Fibroblast of lung (primary cell): ENCODE data around the gene FHIT. TPM values are rescaled to one million over a fixed set of nuclear protein-coding genes. Genes with fewer than 3 reads are reported as not detected.

ENCODE experiments used
- DNase-seq, 2 donors: peaks; one replicate each; pipeline versions ENCODE4 v3.0.0 to v3.0.0-alpha.2; 2010; ENCODE audit warnings: low read depth in 2 of 2
- H2AFZ ChIP-seq: 2 replicates; pipeline ENCODE4 v1.5.1; 2012; ENCODE audit warnings: low read length, control low read depth, inconsistent platforms
- H3K27ac ChIP-seq: 2 replicates; pipeline ENCODE4 v1.5.1; 2011; ENCODE audit warnings: low read length, control low read depth; ENCODE audit not compliant: insufficient read depth
- H3K27me3 ChIP-seq: 2 replicates; pipeline ENCODE4 v1.5.1; 2011; ENCODE audit warnings: mild to moderate bottlenecking, low read length; ENCODE audit not compliant: control insufficient read depth, insufficient read depth
- H3K36me3 ChIP-seq: 2 replicates; pipeline ENCODE4 v1.5.1; 2011; ENCODE audit warnings: low read length; ENCODE audit not compliant: control insufficient read depth, insufficient read depth
- H3K4me1 ChIP-seq: 2 replicates; pipeline ENCODE4 v1.5.1; 2011; ENCODE audit warnings: low read length; ENCODE audit not compliant: control insufficient read depth, insufficient read depth; ENCODE audit errors: extremely low read depth
- H3K4me2 ChIP-seq: 2 replicates; pipeline ENCODE4 v1.5.1; 2011; ENCODE audit warnings: low read length, control low read depth; ENCODE audit not compliant: insufficient read depth; ENCODE audit errors: extremely low read depth
- H3K4me3 ChIP-seq, 4 experiments: fragments of 200-600 bp in 1 of 4; sonication (generic) in 1 of 4; replicated peaks in 1 of 4; 2 replicates each; pipeline ENCODE4 v1.5.1; 2011 to 2016; ENCODE audit warnings: low read length in 4 of 4, low read depth in 3 of 4, mild to moderate bottlenecking in 3 of 4, control low read depth in 2 of 4, inconsistent platforms in 1 of 4, mixed read lengths in 1 of 4; ENCODE audit not compliant: insufficient read depth in 1 of 4; ENCODE audit errors: control extremely low read depth in 1 of 4
- H3K79me2 ChIP-seq: 2 replicates; pipeline ENCODE4 v1.5.1; 2012; ENCODE audit warnings: mild to moderate bottlenecking, low read length, inconsistent platforms; ENCODE audit not compliant: control insufficient read depth, insufficient read depth
- H3K9ac ChIP-seq: 2 replicates; pipeline ENCODE4 v1.5.1; 2011; ENCODE audit warnings: mild to moderate bottlenecking, low read length, control low read depth; ENCODE audit not compliant: insufficient read depth
- H3K9me3 ChIP-seq: 2 replicates; pipeline ENCODE4 v1.5.1; 2012; ENCODE audit warnings: low read depth, low read length; ENCODE audit not compliant: control insufficient read depth, insufficient read depth
- H4K20me1 ChIP-seq: 2 replicates; pipeline ENCODE4 v1.5.1; 2011; ENCODE audit warnings: low read length; ENCODE audit not compliant: control insufficient read depth, insufficient read depth; ENCODE audit errors: extremely low read depth
- EZH2 ChIP-seq: IDR thresholded peaks from 2 replicates; pipeline ENCODE4 v1.5.1; 2012; ENCODE audit warnings: low read length, control low read depth, mild to moderate bottlenecking; ENCODE audit errors: missing control alignments
- polyA plus RNA-seq, 2 donors: library from polyadenylated mRNA; depleted of rRNA in 1 of 2; stranded (reverse) in 1 of 2; unstranded in 1 of 2; fragments of >200 nt; gene quantifications; 2 replicates each; pipeline ENCODE4 v1.2.1, GENCODE V29; 2011 to 2012; ENCODE audit warnings: missing spikeins in 1 of 2
- total RNA-seq: library from RNA; depleted of rRNA; stranded (reverse); fragments of >200 nt; gene quantifications from 2 replicates; pipeline ENCODE4 v1.2.1, GENCODE V29; 2014
- TF ChIP-seq, protein P1 (sequence below), 2 donors: IDR thresholded peaks in 1 of 2; conservative IDR thresholded peaks in 1 of 2; 1 replicate in 1 of 2; 2 replicates in 1 of 2; pipeline ENCODE4 v1.5.1; 2011 to 2012; ENCODE audit warnings: low read length in 2 of 2, control low read depth in 1 of 2, inconsistent platforms in 1 of 2, low read depth in 1 of 2, mild to moderate bottlenecking in 1 of 2

Gene FHIT
- total and polyA plus RNA-seq, 2 donors (not counting 1 experiment from before 2014, with no cell fraction given), result 0.79 to 2.1 TPM

GRCh38 chr3:59790241-59790640 lies 1461.0 kb downstream of the FHIT start:
- TF ChIP-seq EZH2, result no peak
- TF ChIP-seq, protein P1, sequence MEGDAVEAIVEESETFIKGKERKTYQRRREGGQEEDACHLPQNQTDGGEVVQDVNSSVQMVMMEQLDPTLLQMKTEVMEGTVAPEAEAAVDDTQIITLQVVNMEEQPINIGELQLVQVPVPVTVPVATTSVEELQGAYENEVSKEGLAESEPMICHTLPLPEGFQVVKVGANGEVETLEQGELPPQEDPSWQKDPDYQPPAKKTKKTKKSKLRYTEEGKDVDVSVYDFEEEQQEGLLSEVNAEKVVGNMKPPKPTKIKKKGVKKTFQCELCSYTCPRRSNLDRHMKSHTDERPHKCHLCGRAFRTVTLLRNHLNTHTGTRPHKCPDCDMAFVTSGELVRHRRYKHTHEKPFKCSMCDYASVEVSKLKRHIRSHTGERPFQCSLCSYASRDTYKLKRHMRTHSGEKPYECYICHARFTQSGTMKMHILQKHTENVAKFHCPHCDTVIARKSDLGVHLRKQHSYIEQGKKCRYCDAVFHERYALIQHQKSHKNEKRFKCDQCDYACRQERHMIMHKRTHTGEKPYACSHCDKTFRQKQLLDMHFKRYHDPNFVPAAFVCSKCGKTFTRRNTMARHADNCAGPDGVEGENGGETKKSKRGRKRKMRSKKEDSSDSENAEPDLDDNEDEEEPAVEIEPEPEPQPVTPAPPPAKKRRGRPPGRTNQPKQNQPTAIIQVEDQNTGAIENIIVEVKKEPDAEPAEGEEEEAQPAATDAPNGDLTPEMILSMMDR (conservative IDR thresholded peaks at IDR 0.05 in 1 of 2, IDR thresholded peaks at IDR 0.05 in 1 of 2; ENCODE audit: low read depth in 1 of 2, low read length in 2 of 2), result no peak
- no peak for DNase-seq
- no peak overlapping the region for H2AFZ ChIP-seq
- H3K4me1 ChIP-seq, result no peaks in the 10 kb centered on the region
- H3K79me2 ChIP-seq, result no peaks in the 10 kb centered on the region
- H3K27me3 ChIP-seq, result no peaks in the 10 kb centered on the region
- H3K9ac ChIP-seq, result no peak overlapping the region
- no peaks in the 10 kb centered on the region for H4K20me1 ChIP-seq
- no peak overlapping the region for H3K4me2 ChIP-seq
- H3K4me3 ChIP-seq, result no peak overlapping the region
- H3K9me3 ChIP-seq, result no peaks in the 10 kb centered on the region
- H3K36me3 ChIP-seq, result no peaks in the 10 kb centered on the region
- H3K27ac ChIP-seq, result no peak overlapping the region

- no peaks in the 10 kb centered on the region for H3K9me3 ChIP-seq
- no peaks in the 10 kb centered on the region for H4K20me1 ChIP-seq
- no peak overlapping the region for H3K4me2 ChIP-seq
- no peak overlapping the region for H3K4me3 ChIP-seq
- H3K27ac ChIP-seq, result no peak overlapping the region
- no peaks in the 10 kb centered on the region for H3K79me2 ChIP-seq
- H3K27me3 ChIP-seq, result no peaks in the 10 kb centered on the region
- no peaks in the 10 kb centered on the region for H3K4me1 ChIP-seq
- no peak for TF ChIP-seq EZH2
- TF ChIP-seq, protein P1 (conservative IDR thresholded peaks at IDR 0.05 in 1 of 2, IDR thresholded peaks at IDR 0.05 in 1 of 2; ENCODE audit: low read depth in 1 of 2, low read length in 2 of 2), result no peak
- H3K9ac ChIP-seq, result no peak overlapping the region
- DNase-seq, result no peak
- no peaks in the 10 kb centered on the region for H3K36me3 ChIP-seq
- H2AFZ ChIP-seq, result no peak overlapping the region
Measured at GRCh38 chr3:59788801-59789200, 1462.5 kb downstream of the FHIT start.

- no peak for DNase-seq
- H3K4me2 ChIP-seq, result no peak overlapping the region
- H4K20me1 ChIP-seq, result no peaks in the 10 kb centered on the region
- H2AFZ ChIP-seq, result no peak overlapping the region
- H3K9me3 ChIP-seq, result no peaks in the 10 kb centered on the region
- TF ChIP-seq, protein P1 (conservative IDR thresholded peaks at IDR 0.05 in 1 of 2, IDR thresholded peaks at IDR 0.05 in 1 of 2; ENCODE audit: low read depth in 1 of 2, low read length in 2 of 2), result no peak
- TF ChIP-seq EZH2, result no peak
- no peak overlapping the region for H3K9ac ChIP-seq
- no peak overlapping the region for H3K27ac ChIP-seq
- H3K4me3 ChIP-seq, result no peak overlapping the region
- no peaks in the 10 kb centered on the region for H3K79me2 ChIP-seq
- no peaks in the 10 kb centered on the region for H3K36me3 ChIP-seq
- no peaks in the 10 kb centered on the region for H3K27me3 ChIP-seq
- no peaks in the 10 kb centered on the region for H3K4me1 ChIP-seq
Measured at GRCh38 chr3:59788133-59788532, 1463.1 kb downstream of the FHIT start.
